Stomach (tissue), 9 donors: ENCODE data around the gene CHGA. TPM values are rescaled to one million over a fixed set of nuclear protein-coding genes. Genes with fewer than 3 reads are reported as not detected.

ENCODE experiments used
- DNase-seq, 2 donors: peaks; one replicate each; pipeline versions ENCODE4 v3.0.0 to v3.0.0-alpha.2; 2013 to 2019
- H3K27ac ChIP-seq, 5 donors: fragments of 200-600 bp in 4 of 5; sonication (generic) in 4 of 5; one replicate each; pipeline ENCODE4 v1.5.1; 2013 to 2019; ENCODE audit warnings: mild to moderate bottlenecking in 1 of 5, moderate library complexity in 1 of 5
- H3K27me3 ChIP-seq, 3 donors: fragments of 200-600 bp; sonication (generic); one replicate each; pipeline ENCODE4 v1.5.1; 2017 to 2019; ENCODE audit warnings: mixed run types in 1 of 3
- H3K36me3 ChIP-seq, 4 donors: fragments of 200-600 bp; sonication (generic); 1 replicate in 3 of 4; 2 replicates in 1 of 4; pipeline ENCODE4 v1.5.1; 2016 to 2019
- H3K4me1 ChIP-seq, 4 donors: fragments of 200-600 bp; sonication (generic); one replicate each; pipeline ENCODE4 v1.5.1; 2016 to 2019
- H3K4me3 ChIP-seq, 4 donors: fragments of 200-600 bp; sonication (generic) in 3 of 4; one replicate each; pipeline ENCODE4 v1.5.1; 2016 to 2019; ENCODE audit warnings: mild to moderate bottlenecking in 1 of 4
- H3K9me3 ChIP-seq, 4 donors: fragments of 200-600 bp; sonication (generic); one replicate each; pipeline ENCODE4 v1.5.1; 2016 to 2019
- EP300 ChIP-seq: sonication (generic); formaldehyde crosslinking; IDR thresholded peaks from one replicate; pipeline ENCODE4 v1.6.1; 2017; ENCODE audit warnings: antibody characterized with exemption
- POLR2A ChIP-seq, 4 donors: fragments of 450-650 bp; IDR thresholded peaks; one replicate each; pipeline ENCODE4 v1.6.1; 2016; ENCODE audit warnings: antibody characterized with exemption in 4 of 4, control low read depth in 2 of 4, mild to moderate bottlenecking in 1 of 4, moderate library complexity in 1 of 4
- POLR2AphosphoS5 ChIP-seq, 3 donors: sonication (generic); formaldehyde crosslinking; IDR thresholded peaks; one replicate each; pipeline ENCODE4 v1.6.1; 2016; ENCODE audit warnings: antibody characterized with exemption in 3 of 3
- WGBS, 5 donors: extraction: QIAGEN DNeasy Blood & Tissue Kit in 3 of 5; methylation state at CpG; one replicate each; pipeline versions ENCODE4 v1.1.5 to v1.1.7; 2013 to 2018; 5-methylcytosine and 5-hydroxymethylcytosine counted together
- intact Hi-C: fragments of 100-400 bp; cut with DNase I; formaldehyde crosslinking; loops from one replicate; pipeline ENCODE4 v1.15.1; 2023; ENCODE audit warnings: low total_unique reads
- polyA plus RNA-seq, 3 donors: library from polyadenylated mRNA; stranded (reverse); fragments of 200-250 nt; gene quantifications; one replicate each; pipeline ENCODE4 v1.2.3, GENCODE V29; 2013
- total RNA-seq, 5 donors: library from RNA; depleted of rRNA; stranded (reverse); fragments of >200 nt; gene quantifications; one replicate each; pipeline versions ENCODE4 v1.1.0 to v1.2.3, GENCODE V29; 2014 to 2016
- TF ChIP-seq, protein P1 (sequence below), 7 experiments: fragments of 450-650 bp in 4 of 7; fragments of 200-600 bp in 3 of 7; sonication (generic) in 3 of 7; IDR thresholded peaks; one replicate each; pipeline ENCODE4 v1.5.1; 2016 to 2019; ENCODE audit warnings: antibody characterized with exemption in 7 of 7, control low read depth in 2 of 7, mild to moderate bottlenecking in 1 of 7
- donor health status: healthy with polysubstance abuse.
- donor health status: Bipolar disorder and iron deficiency.
- donor health status: healthy.

The CHGA gene
- total and polyA plus RNA-seq, 8 donors = 2.3 to 455 (median 132) TPM

DNA sequence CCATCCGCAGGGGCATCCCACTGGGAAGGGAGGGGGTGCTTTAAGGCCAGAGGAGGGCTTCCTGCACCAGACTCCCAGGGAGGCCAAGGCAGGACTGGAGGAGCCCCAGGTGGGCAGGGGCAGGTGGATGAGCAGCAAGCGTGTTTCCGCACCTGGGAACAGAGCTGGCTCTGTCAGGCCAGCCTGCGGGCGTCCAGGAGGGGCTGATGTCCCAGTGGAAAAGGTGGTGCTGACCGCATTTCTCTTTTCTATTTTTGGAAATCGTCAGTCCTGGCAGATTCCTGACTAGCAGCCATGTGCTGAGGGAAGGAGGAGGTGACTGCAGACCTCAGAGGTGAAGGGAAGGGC is 27.2 kb downstream of the CHGA start:
- Histone ChIP-seq H3K27me3 (no peaks in the 10 kb centered on the region), H3K36me3 (peaks cover 12 to 88% (median 77%) of the 10 kb centered on the region in 4 donors), H3K9me3 (no peaks in the 10 kb centered on the region), H3K4me3 (no peak overlapping the region), H3K4me1 (peaks cover 7 to 25% (median 19%) of the 10 kb centered on the region in 4 donors), H3K27ac (no peak overlapping the region)
- WGBS, 5 donors = 81 to 98% (median 91%) methylated on average over 7 of the region's 7 CpGs
- intact Hi-C loops = loop anchor here (10.0 kb wide), 1 partner anchor 185 kb away; no protein-coding TSS in a partner anchor
- TF ChIP-seq, protein P1, sequence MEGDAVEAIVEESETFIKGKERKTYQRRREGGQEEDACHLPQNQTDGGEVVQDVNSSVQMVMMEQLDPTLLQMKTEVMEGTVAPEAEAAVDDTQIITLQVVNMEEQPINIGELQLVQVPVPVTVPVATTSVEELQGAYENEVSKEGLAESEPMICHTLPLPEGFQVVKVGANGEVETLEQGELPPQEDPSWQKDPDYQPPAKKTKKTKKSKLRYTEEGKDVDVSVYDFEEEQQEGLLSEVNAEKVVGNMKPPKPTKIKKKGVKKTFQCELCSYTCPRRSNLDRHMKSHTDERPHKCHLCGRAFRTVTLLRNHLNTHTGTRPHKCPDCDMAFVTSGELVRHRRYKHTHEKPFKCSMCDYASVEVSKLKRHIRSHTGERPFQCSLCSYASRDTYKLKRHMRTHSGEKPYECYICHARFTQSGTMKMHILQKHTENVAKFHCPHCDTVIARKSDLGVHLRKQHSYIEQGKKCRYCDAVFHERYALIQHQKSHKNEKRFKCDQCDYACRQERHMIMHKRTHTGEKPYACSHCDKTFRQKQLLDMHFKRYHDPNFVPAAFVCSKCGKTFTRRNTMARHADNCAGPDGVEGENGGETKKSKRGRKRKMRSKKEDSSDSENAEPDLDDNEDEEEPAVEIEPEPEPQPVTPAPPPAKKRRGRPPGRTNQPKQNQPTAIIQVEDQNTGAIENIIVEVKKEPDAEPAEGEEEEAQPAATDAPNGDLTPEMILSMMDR (IDR thresholded peaks at IDR 0.05) = no peak
- no peak for TF ChIP-seq POLR2A (IDR thresholded peaks at IDR 0.05)
- TF ChIP-seq POLR2AphosphoS5 (IDR thresholded peaks at IDR 0.05) = no peak
- TF ChIP-seq EP300 = no peak
- DNase-seq = no peak

DNA sequence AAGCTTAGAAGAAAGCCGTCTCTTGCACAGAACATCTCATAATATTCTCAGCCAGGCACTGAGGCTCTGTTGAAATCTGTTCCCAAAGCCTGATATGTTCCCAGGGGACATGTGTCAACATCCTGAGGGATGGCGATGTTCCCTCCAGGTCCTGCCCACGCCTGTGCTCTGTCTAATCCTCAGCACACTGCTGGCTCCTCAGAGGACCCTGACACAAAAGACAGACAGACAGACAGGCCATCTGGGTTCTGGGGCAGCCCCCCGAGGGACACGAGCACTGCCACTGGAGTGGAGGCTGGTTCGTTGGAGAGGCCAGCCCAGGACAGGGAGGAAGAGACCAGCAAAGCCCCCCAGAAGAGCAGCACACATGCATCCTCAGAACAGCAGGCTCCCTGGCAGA is 27.8 kb downstream of the CHGA start:
- no peak for TF ChIP-seq POLR2A (IDR thresholded peaks at IDR 0.05)
- no peak for TF ChIP-seq POLR2AphosphoS5 (IDR thresholded peaks at IDR 0.05)
- TF ChIP-seq EP300 = no peak
- TF ChIP-seq, protein P1 (IDR thresholded peaks at IDR 0.05) = no peak
- H3K36me3 ChIP-seq = peaks cover 6 to 88% (median 77%) of the 10 kb centered on the region in 4 donors
- intact Hi-C loops = loop anchor here (10.0 kb wide), 1 partner anchor 184 kb away; no protein-coding TSS in a partner anchor
- no peak overlapping the region for H3K27ac ChIP-seq
- H3K4me1 ChIP-seq = peaks cover 7 to 25% (median 17%) of the 10 kb centered on the region in 4 donors
- no peak overlapping the region for H3K4me3 ChIP-seq
- no peak for DNase-seq
- no peaks in the 10 kb centered on the region for H3K27me3 ChIP-seq
- H3K9me3 ChIP-seq = no peaks in the 10 kb centered on the region
- 86 to 92% (median 88%) methylated on average over 6 of the region's 6 CpGs for WGBS, 5 donors

DNA sequence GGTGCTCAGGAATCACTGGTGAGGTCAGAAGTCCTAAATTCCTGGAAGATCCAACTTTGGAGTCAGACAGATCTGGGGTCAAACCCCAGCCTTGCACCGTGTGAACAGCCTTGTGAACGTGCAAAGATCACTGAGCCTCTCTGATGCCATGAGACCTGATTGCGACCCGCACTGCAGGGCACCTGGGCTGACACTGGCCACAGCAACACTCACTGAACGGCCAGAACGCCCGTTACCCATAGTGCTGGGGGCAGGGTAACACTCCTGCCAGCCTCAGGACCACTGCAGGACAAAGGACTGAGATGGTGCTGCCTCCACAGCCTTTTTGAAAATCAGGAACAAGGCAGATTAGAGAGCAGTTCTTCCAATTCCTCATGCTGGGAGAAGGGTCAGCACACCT is 28.3 kb downstream of the CHGA start:
- no peak for DNase-seq
- 87 to 98% (median 94%) methylated on average over 7 of the region's 7 CpGs for WGBS, 5 donors
- intact Hi-C loops = loop anchor here (10.0 kb wide), 1 partner anchor 184 kb away; no protein-coding TSS in a partner anchor
- no peaks in the 10 kb centered on the region for H3K9me3 ChIP-seq
- H3K4me3 ChIP-seq = no peak overlapping the region
- TF ChIP-seq EP300 (no peak), POLR2A (IDR thresholded peaks at IDR 0.05) (no peak), POLR2AphosphoS5 (IDR thresholded peaks at IDR 0.05) (no peak)
- TF ChIP-seq, protein P1 (IDR thresholded peaks at IDR 0.05) = no peak
- H3K27me3 ChIP-seq = no peaks in the 10 kb centered on the region
- peaks cover 7 to 20% (median 13%) of the 10 kb centered on the region in 4 donors for H3K4me1 ChIP-seq
- peaks cover 6 to 88% (median 77%) of the 10 kb centered on the region in 4 donors for H3K36me3 ChIP-seq
- no peak overlapping the region for H3K27ac ChIP-seq

DNA sequence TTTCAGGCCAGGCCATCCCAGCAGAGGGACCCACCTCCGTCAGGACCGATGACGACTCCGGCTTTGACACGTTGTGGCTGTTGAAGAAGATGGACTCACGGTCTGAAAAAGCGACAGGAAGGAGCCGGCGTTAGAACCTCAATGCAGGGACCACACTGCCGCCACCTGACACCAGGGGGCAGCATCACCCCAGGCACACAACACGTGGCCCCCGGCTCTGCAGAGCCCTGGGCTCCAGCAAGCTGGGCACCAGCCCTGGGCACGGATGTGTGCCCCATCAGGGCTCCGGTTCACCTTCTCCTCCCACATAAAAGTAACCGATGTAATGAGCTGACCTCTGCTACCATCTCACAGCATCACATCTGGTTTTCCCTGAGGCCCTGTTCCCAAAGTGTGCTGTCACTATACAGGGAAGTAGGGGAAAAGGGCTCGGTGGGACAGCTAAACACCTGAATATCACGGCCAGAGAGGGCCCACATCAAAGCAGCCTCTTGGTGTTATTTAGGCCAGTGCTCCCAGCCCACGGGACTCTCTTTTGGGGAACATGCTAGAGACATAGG is 29.0 kb downstream of the CHGA start:
- TF ChIP-seq POLR2A (IDR thresholded peaks at IDR 0.05) (no peak), EP300 (no peak), POLR2AphosphoS5 (IDR thresholded peaks at IDR 0.05) (peak in 1 of 3 donors; percentile 55)
- TF ChIP-seq, protein P1 (IDR thresholded peaks at IDR 0.05) = peak in 6 of 7 experiments; percentile 70 to 98 (median 94)

More for the DNA sequence above, 29.0 kb downstream of the CHGA start:
- H3K9me3 ChIP-seq = no peaks in the 10 kb centered on the region
- no peaks in the 10 kb centered on the region for H3K27me3 ChIP-seq
- H3K4me1 ChIP-seq = peaks cover 0 to 13% (median 6%) of the 10 kb centered on the region in 4 donors
- peak; percentile 86 to 91 for DNase-seq
- H3K27ac ChIP-seq = no peak overlapping the region
- intact Hi-C loops = loop anchor here (10.0 kb wide), 1 partner anchor 183 kb away; no protein-coding TSS in a partner anchor
- WGBS, 5 donors = 15 to 28% (median 19%) methylated on average over 9 to 18 of the region's 18 CpGs
- no peak overlapping the region for H3K4me3 ChIP-seq
- peaks cover 7 to 92% (median 81%) of the 10 kb centered on the region in 4 donors for H3K36me3 ChIP-seq
